Measurements from ENCODE around the gene RNF144B. TPM values are rescaled to one million over a fixed set of nuclear protein-coding genes. Genes with fewer than 3 reads are reported as not detected.

Gene RNF144B
- total and polyA plus RNA-seq, 2 of the 13 experiments (the other 11 are each of a cell fraction or from before 2014, with no cell fraction given): 1.8 to 4.3 TPM

GRCh38 chr6:18393698-18394097, 6.5 kb downstream of the RNF144B start:
- in situ Hi-C loops (cut with HindIII; ENCODE audit: extremely low pct_ligation_motif_present, low pct_unique_long_range_greater_than_20kb): no loop called here
- ChIA-PET POLR2A (no interaction called here), CTCF (ENCODE audit: low intra/inter-chr PET ratio, low total read pairs) (no interaction called here)
- TF ChIP-seq RAD51 (IDR thresholded peaks at IDR 0.05; ENCODE audit: borderline replicate concordance) (no peak), SALL1 (CRISPR knock-in tag; IDR thresholded peaks at IDR 0.05) (no peak), ZEB1 (IDR thresholded peaks at IDR 0.05; ENCODE audit: insufficient replicate concordance, low read depth) (no peak), ZNF678 (CRISPR knock-in tag; IDR thresholded peaks at IDR 0.05) (no peak), CSRNP1 (CRISPR knock-in tag; IDR thresholded peaks at IDR 0.05) (no peak), FUBP1 (CRISPR knock-in tag; IDR thresholded peaks at IDR 0.05; ENCODE audit: borderline replicate concordance) (no peak), MTF2 (CRISPR knock-in tag; IDR thresholded peaks at IDR 0.05; ENCODE audit: borderline replicate concordance) (no peak), SOX13 (IDR thresholded peaks at IDR 0.05) (no peak), SOX13 (CRISPR knock-in tag; conservative IDR thresholded peaks at IDR 0.05 in 1 of 2, IDR thresholded peaks at IDR 0.05 in 1 of 2) (no peak), REPIN1 (CRISPR knock-in tag; IDR thresholded peaks at IDR 0.05; ENCODE audit: borderline replicate concordance, low read depth) (no peak), BRCA1 (CRISPR knock-in tag; IDR thresholded peaks at IDR 0.05) (no peak), DMTF1 (CRISPR knock-in tag; IDR thresholded peaks at IDR 0.05) (no peak), MEIS1 (CRISPR knock-in tag; IDR thresholded peaks at IDR 0.05; ENCODE audit: borderline replicate concordance) (no peak), HDAC1 (CRISPR knock-in tag; IDR thresholded peaks at IDR 0.05) (no peak), MAFG (CRISPR knock-in tag; IDR thresholded peaks at IDR 0.05) (no peak), ZNF484 (CRISPR knock-in tag; IDR thresholded peaks at IDR 0.05; ENCODE audit: borderline replicate concordance, low read depth) (no peak)

More at GRCh38 chr6:18393698-18394097, 6.5 kb downstream of the RNF144B start:
- H3K79me2 ChIP-seq (ENCODE audit: insufficient read depth, low read length): no peaks in the 10 kb centered on the region
- intact Hi-C loops (cut with micrococcal nuclease; ENCODE audit: unreplicated experiment): no loop called here
- no peaks in the 10 kb centered on the region for H3K27me3 ChIP-seq (ENCODE audit: control insufficient read depth in 1 of 2, insufficient read depth in 2 of 2, low read length in 2 of 2)
- no peak overlapping the region for H3K4me3 ChIP-seq (replicated peaks in 1 of 3; ENCODE audit: insufficient read depth in 1 of 3, low read depth in 2 of 3, low read length in 3 of 3)
- H4K20me1 ChIP-seq (ENCODE audit: insufficient read depth, low read length): no peaks in the 10 kb centered on the region
- no peak overlapping the region for H3K27ac ChIP-seq (ENCODE audit: extremely low read length, insufficient read depth, low read length)
- WGBS (ENCODE audit: low lambda C conversion rate): 93% methylated on average over 2 of the region's 2 CpGs
- DNase-seq (ENCODE audit: low spot score) (no peak), ATAC-seq (no peak), FAIRE-seq (no peak)
- no peak overlapping the region for H3K9ac ChIP-seq (ENCODE audit: insufficient read depth, low read depth, low read length)
- H2AFZ ChIP-seq (ENCODE audit: low read length): no peak overlapping the region
- H3K4me2 ChIP-seq (ENCODE audit: low read depth, low read length): no peak overlapping the region
- BruUV-seq (replicated peaks): no TSS peak
- no peaks in the 10 kb centered on the region for H3K9me3 ChIP-seq (ENCODE audit: low read length)
- H3K4me1 ChIP-seq (ENCODE audit: insufficient read depth, low read length): peaks cover 23% of the 10 kb centered on the region
- no peaks in the 10 kb centered on the region for H3K36me3 ChIP-seq (replicated peaks in 1 of 2; ENCODE audit: control insufficient read depth in 1 of 2, insufficient read depth in 2 of 2, low read length in 2 of 2)
